HG02852 (cell line): ENCODE results near the gene SMIM24.
"Not testable (repeated sequence)": the region's sequence is repeated elsewhere in the genome, so short reads cannot be mapped to it uniquely, and the experiment has no call there.

Experiments used
- ATAC-seq: cut with Tn5 transposase; IDR thresholded peaks from one replicate; pipeline ENCODE4 v1.9.1; 2021; ENCODE audit warnings: mild to moderate bottlenecking, moderate library complexity; ENCODE audit not compliant: unreplicated experiment

Gene SMIM24

DNA sequence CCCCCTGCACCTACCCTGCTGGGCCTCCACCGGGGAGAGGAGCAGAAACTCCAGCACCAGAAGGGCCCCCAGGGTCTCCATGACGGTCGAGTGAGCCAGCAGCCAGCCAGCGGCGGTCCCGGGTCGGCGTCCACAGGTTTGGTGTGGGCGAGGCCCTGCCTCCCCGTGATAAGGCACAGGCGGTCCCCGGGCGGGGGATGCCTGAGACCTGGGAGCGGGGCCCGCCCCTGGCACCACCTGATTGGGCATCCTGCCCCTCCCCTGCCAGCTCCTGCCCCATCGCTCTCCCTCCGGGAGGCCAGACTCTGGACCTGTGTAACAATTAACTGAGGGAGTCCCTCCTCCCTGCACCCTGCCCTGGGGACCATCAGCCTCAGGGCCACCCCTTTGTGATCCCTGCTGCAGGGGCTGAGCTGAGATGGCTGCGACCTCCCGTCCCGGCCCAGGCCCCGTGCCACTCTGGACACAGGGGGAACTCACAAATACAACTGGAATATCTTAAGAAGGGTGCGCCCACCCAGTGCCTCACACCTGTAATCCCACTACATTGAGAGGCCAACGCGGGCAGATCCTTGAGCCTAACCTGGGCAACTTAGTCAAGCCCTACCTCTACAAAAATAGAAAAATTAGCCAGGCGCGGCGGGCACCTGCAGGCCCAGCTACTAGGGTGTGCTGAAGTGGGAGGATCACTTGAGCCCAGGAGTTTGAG lies at the start of gene SMIM24:
TSS of gene SMIM24 (minus strand) at position 143 of the 709 bp plus-strand sequence. CDS start at position 81, 62 bp downstream.
- ATAC-seq: no peak

DNA sequence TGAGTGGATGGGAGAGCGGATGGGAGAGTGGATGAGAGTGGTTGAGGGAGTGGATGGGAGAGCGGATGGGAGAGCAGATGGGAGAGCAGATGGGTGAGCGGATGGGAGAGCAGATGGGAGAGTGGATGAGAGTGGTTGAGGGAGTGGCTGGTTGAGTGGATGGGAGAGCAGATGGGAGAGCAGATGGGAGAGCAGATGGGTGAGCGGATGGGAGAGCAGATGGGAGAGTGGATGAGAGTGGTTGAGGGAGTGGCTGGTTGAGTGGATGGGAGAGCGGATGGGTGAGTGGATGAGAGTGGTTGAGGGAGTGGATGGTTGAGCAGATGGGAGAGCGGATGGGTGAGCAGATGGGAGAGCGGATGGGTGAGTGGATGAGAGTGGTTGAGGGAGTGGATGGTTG lies 49.0 kb upstream of the SMIM24 start:
- ATAC-seq: not testable (repeated sequence)

- ATAC-seq: no peak
These were observed 48.4 kb upstream of the SMIM24 start for GRCh38 chr19:3528539-3529211.

GRCh38 chr19:3528080-3528479 lies 47.8 kb upstream of the SMIM24 start:
- no peak for ATAC-seq

DNA sequence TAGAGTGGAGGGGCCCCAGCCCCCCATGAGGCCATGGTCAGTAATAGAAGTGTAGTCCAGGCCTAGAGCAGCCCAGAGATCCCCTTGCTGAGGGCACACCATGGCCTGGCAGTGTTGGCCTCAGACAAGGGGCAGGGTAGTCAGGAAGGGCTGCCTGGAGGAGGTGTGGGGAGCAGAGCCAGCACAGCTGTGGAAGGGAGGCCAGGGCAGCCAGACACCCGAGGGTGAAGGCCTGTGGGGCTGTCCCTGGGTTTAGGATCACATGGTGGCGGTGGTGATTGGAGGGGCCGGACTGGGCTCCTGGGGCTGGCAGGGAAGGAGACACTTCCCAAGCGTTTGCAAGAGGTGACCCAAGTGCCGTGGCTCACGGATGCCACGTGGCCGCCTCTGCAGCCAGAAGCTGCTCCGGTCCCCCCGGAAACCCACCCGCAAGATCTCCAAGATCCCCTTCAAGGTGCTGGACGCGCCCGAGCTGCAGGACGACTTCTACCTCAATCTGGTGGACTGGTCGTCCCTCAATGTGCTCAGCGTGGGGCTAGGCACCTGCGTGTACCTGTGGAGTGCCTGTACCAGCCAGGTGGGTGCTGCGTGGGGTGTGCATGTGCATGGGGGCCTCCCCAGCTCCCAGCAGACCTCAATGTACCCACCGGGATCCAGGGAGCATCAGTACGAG lies 47.0 kb upstream of the SMIM24 start:
- ATAC-seq: no peak

GRCh38 chr19:3526507-3527237 lies 46.3 kb upstream of the SMIM24 start:
- no peak for ATAC-seq

- no peak for ATAC-seq
These were observed 44.7 kb upstream of the SMIM24 start for GRCh38 chr19:3524904-3525451.

DNA sequence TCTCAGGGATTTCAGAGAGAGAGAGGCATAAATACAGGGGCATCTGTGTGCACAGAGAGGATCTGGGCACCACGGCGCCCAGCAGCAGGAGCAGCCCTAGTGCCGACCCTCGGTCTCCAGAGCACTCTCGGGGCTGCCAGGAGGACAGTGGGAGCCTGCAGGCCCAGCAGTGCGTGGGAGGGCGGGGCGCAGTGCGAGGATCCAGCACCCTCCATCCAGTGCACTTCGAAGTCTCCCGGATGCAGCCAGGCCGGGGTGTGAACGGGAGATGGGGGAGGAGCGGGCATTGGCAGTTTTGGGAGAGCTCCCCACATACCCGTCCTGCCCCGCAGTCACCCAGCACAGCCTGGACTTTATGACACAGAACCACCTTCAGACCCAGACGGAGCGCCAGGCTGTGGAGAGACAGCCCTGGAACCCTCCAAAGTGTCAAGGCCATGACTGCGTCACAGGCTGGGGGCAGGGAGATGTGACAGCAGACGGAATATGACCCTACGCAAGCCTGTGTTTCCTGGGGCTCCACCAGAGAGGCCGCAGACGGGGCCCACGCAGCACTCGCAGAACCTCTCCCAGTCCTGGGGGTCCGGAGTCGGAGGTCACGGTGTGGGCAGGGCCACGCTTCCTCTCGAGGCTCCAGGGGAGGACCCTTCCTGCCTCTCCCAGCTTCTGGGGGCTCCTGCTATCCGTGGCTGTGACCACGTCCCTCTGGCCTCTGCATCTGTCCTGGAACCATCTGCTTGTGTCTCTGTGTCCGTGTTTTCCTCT lies 43.9 kb upstream of the SMIM24 start:
- no peak for ATAC-seq

- no peak for ATAC-seq
These were observed 43.2 kb upstream of the SMIM24 start for GRCh38 chr19:3523361-3524077.

DNA sequence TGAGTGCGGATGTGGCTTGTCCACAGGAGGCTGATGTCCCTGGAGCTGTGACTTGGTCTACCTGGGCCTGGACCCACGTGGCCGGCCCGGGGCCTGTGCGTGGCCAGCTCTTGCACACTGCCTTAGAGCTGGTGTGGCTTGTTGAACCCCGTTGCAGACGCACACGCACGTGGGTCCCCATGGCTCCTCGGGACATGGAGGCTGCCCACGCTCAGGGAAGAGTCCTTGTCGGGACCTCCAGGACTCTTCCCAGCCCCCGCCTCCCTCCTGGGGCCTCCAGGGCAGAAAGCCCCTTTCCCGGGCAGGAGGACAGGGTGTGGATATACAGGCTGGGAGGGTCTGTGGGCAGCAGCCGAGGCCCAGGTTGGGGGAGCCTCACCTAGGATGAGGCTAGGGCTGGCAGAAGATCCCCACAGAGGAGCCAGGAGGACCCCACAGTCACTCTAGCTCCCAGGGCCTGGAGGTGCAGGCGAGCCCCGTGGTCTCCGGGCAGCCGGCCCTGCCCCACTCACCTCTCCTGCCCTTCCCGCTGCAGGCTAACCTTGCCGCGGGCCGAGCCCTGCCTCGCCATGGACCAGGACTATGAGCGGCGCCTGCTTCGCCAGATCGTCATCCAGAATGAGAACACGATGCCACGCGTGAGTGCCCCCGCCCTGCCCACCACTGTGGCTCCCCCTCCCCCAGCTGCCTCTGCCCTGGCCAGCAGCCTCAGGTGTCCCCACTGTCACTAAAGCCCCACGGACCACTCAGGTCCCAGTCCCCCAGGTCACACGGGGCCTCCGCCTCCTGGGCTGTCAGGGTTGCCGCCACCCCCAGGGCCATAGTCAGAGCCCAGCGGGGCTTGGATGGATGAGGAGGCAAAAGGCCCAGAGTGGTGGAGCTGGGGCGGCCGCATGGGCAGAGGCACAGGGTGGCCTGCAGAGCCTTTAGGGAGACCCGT lies 42.4 kb upstream of the SMIM24 start:
- no peak for ATAC-seq

DNA sequence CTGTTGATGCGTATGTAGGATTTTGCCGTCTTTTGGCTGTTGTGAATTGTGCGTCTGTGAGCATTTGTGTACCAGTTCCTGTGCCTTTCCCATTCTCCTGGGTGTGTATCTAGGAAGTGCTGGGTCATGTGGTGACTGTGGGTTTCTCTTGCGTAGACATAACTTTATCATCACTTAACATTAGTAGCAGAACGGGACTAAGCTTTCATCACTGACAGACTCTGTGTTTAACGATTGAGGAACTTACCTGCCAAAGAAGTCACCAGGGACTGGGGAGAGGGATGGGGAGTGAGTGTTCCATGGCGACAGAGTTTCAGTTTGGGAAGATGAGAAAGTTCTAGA lies 40.8 kb upstream of the SMIM24 start:
- no peak for ATAC-seq

GRCh38 chr19:3520166-3521103 lies 40.1 kb upstream of the SMIM24 start:
- no peak for ATAC-seq

DNA sequence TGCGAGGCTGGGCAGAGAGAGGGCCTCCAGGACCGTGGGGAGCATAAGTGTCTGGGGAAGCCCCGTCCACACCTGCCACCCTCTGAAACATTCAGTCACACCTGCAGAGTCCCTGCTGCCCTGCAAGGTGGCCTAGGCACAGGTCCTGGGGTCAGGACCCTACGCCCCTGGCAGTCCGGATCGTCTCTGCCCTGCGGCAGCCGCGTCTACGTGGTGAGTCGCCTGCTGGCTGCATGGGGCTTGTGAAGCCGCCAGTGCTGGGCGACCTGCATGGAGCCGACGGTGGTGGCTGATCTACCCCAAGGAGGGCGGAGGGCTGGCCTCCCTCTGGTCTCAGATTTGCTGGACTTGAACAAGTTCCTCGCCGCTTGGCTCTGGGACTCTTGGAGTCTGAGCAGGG lies 38.8 kb upstream of the SMIM24 start:
- no peak for ATAC-seq

DNA sequence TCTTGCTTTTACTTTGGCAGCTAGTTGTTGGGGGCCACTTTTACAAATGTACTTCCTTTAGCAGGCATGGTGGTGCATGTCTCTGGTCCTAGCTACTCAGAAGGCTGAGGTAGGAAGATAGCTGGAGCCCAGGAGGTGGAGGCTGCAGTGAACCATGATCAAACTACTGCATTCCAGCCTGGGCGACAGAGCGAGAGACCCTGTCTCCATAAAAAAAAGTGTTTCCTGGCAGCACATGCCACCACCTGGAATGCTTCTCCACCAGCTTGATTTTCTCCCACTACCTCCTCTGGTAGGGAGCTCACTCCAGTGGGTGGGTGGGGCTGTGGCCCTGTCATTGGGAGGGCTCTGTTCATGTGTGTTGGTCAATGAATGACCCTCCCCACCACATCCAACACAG lies 38.3 kb upstream of the SMIM24 start:
- no peak for ATAC-seq

GRCh38 chr19:3518255-3518654 lies 37.9 kb upstream of the SMIM24 start:
- ATAC-seq: no peak

GRCh38 chr19:3517638-3518037 lies 37.3 kb upstream of the SMIM24 start:
- ATAC-seq: no peak

- no peak for ATAC-seq
These were observed 36.4 kb upstream of the SMIM24 start for GRCh38 chr19:3516675-3517207.
